GM12878 (cell line): ENCODE measurements around the gene ZNF511. TPM values are rescaled to one million over a fixed set of nuclear protein-coding genes. Genes with fewer than 3 reads are reported as not detected.

Experiments used
- ATAC-seq: fragments of 200-7000 bp; cut with Tn5 transposase; 3 replicates; pipeline ENCODE4 v1.9.1; 2020; ENCODE audit warnings: mild to moderate bottlenecking, moderate library complexity
- BruUV-seq: library from RNA; stranded (reverse); fragments of 400-500 nt; replicated peaks from 2 replicates; lab custom pipeline; 2021; lab: Mats Ljungman, UMichigan
- CTCF ChIA-PET: fragments of 300-600 bp; sonication (Branson Sonifier 250); formaldehyde crosslinking; extraction: SDS; loops from one replicate; lab custom pipeline; 2021; ENCODE audit warnings: inconsistent platforms; lab: Yijun Ruan, JAX
- POLR2A ChIA-PET: fragments of 350-600 bp; formaldehyde crosslinking; extraction: SDS; loops from one replicate; lab custom pipeline; 2021; ENCODE audit warnings: inconsistent platforms; lab: Charles Lee
- RAD21 ChIA-PET: fragments of 300-600 bp; sonication (Branson Sonifier 250); formaldehyde crosslinking; loops from one replicate; lab custom pipeline; 2023; ENCODE audit warnings: antibody characterized with exemption; ENCODE audit not compliant: unreplicated experiment; lab: Charles Lee
- SMC1A ChIA-PET: fragments of 300-600 bp; sonication (Branson Sonifier 250); formaldehyde crosslinking; loops from one replicate; lab custom pipeline; 2023; ENCODE audit not compliant: unreplicated experiment, uncharacterized antibody; lab: Charles Lee
- DNase-seq: peaks from one replicate; pipeline ENCODE4 v3.0.0-alpha.2; 2011; ENCODE audit warnings: low read depth, low spot score
- FAIRE-seq: peaks from 3 replicates; lab custom pipeline; 2011; peaks lifted over from hg19 to GRCh38; lab: Jason Lieb, UNC
- H2AFZ ChIP-seq: 2 replicates; pipeline ENCODE4 v1.6.0; 2011; ENCODE audit warnings: low read depth, low read length, control low read depth; ENCODE audit not compliant: control insufficient read depth
- H3K27ac ChIP-seq: 2 replicates; pipeline ENCODE4 v1.5.1; 2011; ENCODE audit warnings: control low read depth; ENCODE audit not compliant: control insufficient read depth, insufficient read depth
- H3K27me3 ChIP-seq, 2 experiments: replicated peaks in 1 of 2; 2 replicates each; pipeline versions ENCODE4 v1.6.0 to v1.6.1; 2011; ENCODE audit warnings: low read length in 1 of 2; ENCODE audit not compliant: control insufficient read depth in 2 of 2, insufficient read depth in 2 of 2
- H3K36me3 ChIP-seq, 2 experiments: 2 replicates each; pipeline ENCODE4 v1.5.1; 2011; ENCODE audit warnings: low read length in 1 of 2; ENCODE audit not compliant: control insufficient read depth in 2 of 2, insufficient read depth in 2 of 2
- H3K4me1 ChIP-seq: 2 replicates; pipeline ENCODE4 v1.6.1; 2011; ENCODE audit warnings: mild to moderate bottlenecking, low read length, moderate library complexity, mixed read lengths; ENCODE audit not compliant: control insufficient read depth, insufficient read depth
- H3K4me2 ChIP-seq: 2 replicates; pipeline ENCODE4 v1.6.0; 2011; ENCODE audit warnings: control low read depth; ENCODE audit not compliant: control insufficient read depth, insufficient read depth
- H3K4me3 ChIP-seq: fragments of 200-600 bp; sonication (generic); 2 replicates; pipeline ENCODE4 v1.5.1; 2016
- H3K79me2 ChIP-seq: 2 replicates; pipeline ENCODE4 v1.6.0; 2011; ENCODE audit warnings: low read length; ENCODE audit not compliant: control insufficient read depth, insufficient read depth
- H3K9ac ChIP-seq: 2 replicates; pipeline ENCODE4 v1.8.0; 2011; ENCODE audit warnings: low read length, control low read depth, mixed read lengths; ENCODE audit not compliant: control insufficient read depth, insufficient read depth
- H3K9me3 ChIP-seq: replicated peaks from 3 replicates; pipeline ENCODE4 v1.5.1; 2011; ENCODE audit warnings: mild to moderate bottlenecking, low read length; ENCODE audit not compliant: control insufficient read depth, insufficient read depth
- H4K20me1 ChIP-seq: 2 replicates; pipeline ENCODE4 v1.6.0; 2011; ENCODE audit not compliant: control insufficient read depth, insufficient read depth
- EP300 ChIP-seq, 2 experiments: fragments of 150-350 bp in 1 of 2; IDR thresholded peaks; 2 replicates each; pipeline ENCODE4 v1.6.1; 2011 to 2012; ENCODE audit warnings: low read depth in 2 of 2, low read length in 2 of 2, borderline replicate concordance in 1 of 2, improper control_type of control experiment in 1 of 2, inconsistent platforms in 1 of 2; ENCODE audit not compliant: control insufficient read depth in 1 of 2
- IKZF2 ChIP-seq, 2 experiments: fragments of 450-650 bp; IDR thresholded peaks; 2 replicates each; pipeline ENCODE4 v1.6.1; 2017; ENCODE audit warnings: mild to moderate bottlenecking in 2 of 2, moderate library complexity in 2 of 2
- NRF1 ChIP-seq: conservative IDR thresholded peaks from 2 replicates; pipeline ENCODE4 v1.6.1; 2011; ENCODE audit warnings: mild to moderate bottlenecking, low read depth, low read length, improper control_type of control experiment
- SP1 ChIP-seq: IDR thresholded peaks from one replicate; pipeline ENCODE4 v1.6.1; 2011; ENCODE audit warnings: low read depth, low read length
- TBL1XR1 ChIP-seq: IDR thresholded peaks from 2 replicates; pipeline ENCODE4 v1.6.1; 2012; ENCODE audit warnings: low read depth, low read length, improper control_type of control experiment
- ZNF217 ChIP-seq: fragments of 450-650 bp; IDR thresholded peaks from 2 replicates; pipeline ENCODE4 v1.6.1; 2017; ENCODE audit warnings: antibody characterized with exemption, mild to moderate bottlenecking
- WGBS: methylation state at CpG from one replicate; pipeline ENCODE4 v1.1.6; 2016; ENCODE audit warnings: low lambda C conversion rate; ENCODE audit not compliant: insufficient replicate concordance, insufficient coverage; ENCODE audit errors: missing lambda C conversion rate; 5-methylcytosine and 5-hydroxymethylcytosine counted together
- in situ Hi-C: fragments of 300-500 bp; cut with MboI; formaldehyde crosslinking; loops from 9 replicates; pipeline ENCODE4 v1.14.3; 2018; ENCODE audit warnings: mixed read lengths
- intact Hi-C: fragments of 100-400 bp; cut with micrococcal nuclease; formaldehyde crosslinking; loops from one replicate; pipeline ENCODE4 v1.14.2; 2022; ENCODE audit not compliant: unreplicated experiment
- polyA plus RNA-seq, 11 experiments: library from polyadenylated mRNA; depleted of rRNA in 4 of 11; unstranded in 6 of 11; stranded (reverse) in 5 of 11; fragments of >200 nt; fragmentation: Nextera tagmentation in 4 of 11; fragmentation: Illumina TruSeq in 1 of 11; extraction: Ambion mirVana in 4 of 11; extraction: Trizol in 1 of 11; gene quantifications; 1 replicate in 1 of 11; 2 replicates in 10 of 11; pipeline versions ENCODE4 v1.2.1 to v1.2.3, GENCODE V29; 2011 to 2016; ENCODE audit warnings: inconsistent platforms in 2 of 11, missing spikeins in 2 of 11, low read depth in 1 of 11
- total RNA-seq, 4 experiments: library from RNA; depleted of rRNA in 3 of 4; stranded (reverse); fragments of >200 nt in 3 of 4; fragmentation: Illumina TruSeq in 1 of 4; extraction: Trizol in 1 of 4; gene quantifications; 2 replicates each; pipeline versions ENCODE4 v1.2.1 to v1.2.3, GENCODE V29; 2013 to 2021

The ZNF511 gene
- total and polyA plus RNA-seq, 10 of the 15 experiments (the other 5 are each of a cell fraction or from before 2014, with no cell fraction given): 0.58 to 110 (median 32.0) TPM

DNA sequence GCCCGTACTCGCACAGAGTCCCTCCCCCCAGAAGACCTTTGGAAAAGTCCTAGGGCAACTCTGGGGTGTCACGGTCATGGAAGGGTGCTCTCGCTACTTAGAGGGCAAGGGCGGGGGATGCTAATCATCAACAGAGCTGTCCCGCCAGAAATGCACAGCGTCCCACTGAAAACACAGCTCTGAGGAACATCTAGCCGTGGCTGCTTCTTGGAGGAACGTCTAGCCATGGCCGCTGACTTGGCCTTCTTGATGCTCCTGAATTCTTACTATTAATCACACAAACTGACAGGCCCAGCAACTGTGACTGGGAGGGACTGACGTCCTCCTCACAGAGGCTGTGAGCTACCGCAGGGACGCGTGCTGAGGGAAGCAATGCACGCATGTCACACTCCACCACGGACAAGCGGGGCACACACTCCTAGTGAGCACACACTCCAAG is 1.8 kb upstream of the ZNF511 start:
- H3K4me2 ChIP-seq: peak overlapping the region; percentile 97
- 90% methylated on average over 17 of the region's 17 CpGs for WGBS
- H3K9me3 ChIP-seq: no peaks in the 10 kb centered on the region
- no peaks in the 10 kb centered on the region for H3K27me3 ChIP-seq
- H3K79me2 ChIP-seq: peaks cover 38% of the 10 kb centered on the region
- H3K36me3 ChIP-seq: peaks cover 4 to 6% of the 10 kb centered on the region in 2 experiments; a peak in 3 of 4 replicates
- H3K9ac ChIP-seq: no peak overlapping the region
- no peak overlapping the region for H3K4me3 ChIP-seq
- RAD21 ChIA-PET: no interaction called here
- H4K20me1 ChIP-seq: no peaks in the 10 kb centered on the region; the same call in 1 of the 2 replicates
- H2AFZ ChIP-seq: no peak overlapping the region
- TF ChIP-seq EP300 (IDR thresholded peaks at IDR 0.05; ENCODE audit: borderline replicate concordance in 1 of 2, control insufficient read depth in 1 of 2, low read depth in 2 of 2, low read length in 2 of 2): no peak
- TF ChIP-seq NRF1: no peak
- TF ChIP-seq ZNF217: no peak
- no peak for TF ChIP-seq SP1
- TF ChIP-seq IKZF2 (IDR thresholded peaks at IDR 0.05): no peak
- TF ChIP-seq TBL1XR1: no peak
- TF ChIP-seq, all 136 proteins: peak for 0
- ATAC-seq (no peak), DNase-seq (no peak), FAIRE-seq (no peak)
- intact Hi-C loops: loop anchor here (5.0 kb wide), 1 partner anchor 85 kb away; the partner anchor contains the start of gene MTG1
- peaks cover 19% of the 10 kb centered on the region for H3K4me1 ChIP-seq
- H3K27ac ChIP-seq: no peak overlapping the region
- SMC1A ChIA-PET: interaction anchor here (0.7 to 1.7 kb wide), 3 partner anchors 28 to 46 kb away, joined by 4 to 7 read pairs (median 4); no protein-coding TSS in a partner anchor
- CTCF ChIA-PET: interaction anchor here (0.7 to 2.9 kb wide), 12 partner anchors 13 to 344 kb away, joined by 3 to 15 read pairs (median 3); partner anchors contain the start of gene ADAM8
- POLR2A ChIA-PET: interaction anchor here (0.9 kb wide), 1 partner anchor 28 kb away, joined by 3 read pairs; no protein-coding TSS in a partner anchor
- no TSS peak for BruUV-seq
- in situ Hi-C loops: loop anchor here (5.0 kb wide), 1 partner anchor 165 kb away; no protein-coding TSS in a partner anchor
